ENCODE results near the gene FRZB. TPM values are rescaled to one million over a fixed set of nuclear protein-coding genes. Genes with fewer than 3 reads are reported as not detected.

FRZB gene
- total RNA-seq, 1 experiment from 2014 or later, result 1.8 TPM

DNA sequence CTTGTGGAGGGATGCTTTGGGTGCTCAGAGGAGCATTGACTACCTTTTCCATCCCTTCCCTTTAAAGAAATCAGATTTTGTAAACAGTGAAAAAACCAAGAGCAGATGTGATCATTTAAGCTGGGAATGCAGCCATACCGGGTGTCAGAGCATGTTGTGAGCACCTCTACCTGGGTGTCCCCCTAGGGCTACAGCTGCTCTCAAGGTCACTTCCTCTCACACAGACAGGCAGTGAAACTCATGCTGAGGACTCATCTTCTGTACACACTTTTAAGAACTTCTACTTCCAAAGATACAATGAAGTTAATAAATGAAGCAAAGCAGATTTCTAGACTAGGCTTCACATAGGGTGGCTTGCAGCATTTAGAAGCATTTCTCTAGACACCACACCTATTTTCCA, 48.4 kb upstream of the FRZB start:
- Histone ChIP-seq H3K36me3 (ENCODE audit: insufficient read depth, low read length, poor library complexity, severe bottlenecking) (peaks cover 9% of the 10 kb centered on the region), H3K9me3 (ENCODE audit: low read depth, low read length, poor library complexity, severe bottlenecking) (no peaks in the 10 kb centered on the region), H3K4me3 (ENCODE audit: low read depth, low read length, poor library complexity, severe bottlenecking) (no peak overlapping the region), H3K27ac (ENCODE audit: low read depth, low read length, poor library complexity, severe bottlenecking) (peak overlapping the region; percentile 93), H3K4me1 (ENCODE audit: insufficient read depth, low read length, poor library complexity, severe bottlenecking) (peaks cover 82% of the 10 kb centered on the region), H3K27me3 (replicated peaks; ENCODE audit: insufficient read depth, low read depth, low read length, poor library complexity) (no peaks in the 10 kb centered on the region)
- TF ChIP-seq, protein P1, sequence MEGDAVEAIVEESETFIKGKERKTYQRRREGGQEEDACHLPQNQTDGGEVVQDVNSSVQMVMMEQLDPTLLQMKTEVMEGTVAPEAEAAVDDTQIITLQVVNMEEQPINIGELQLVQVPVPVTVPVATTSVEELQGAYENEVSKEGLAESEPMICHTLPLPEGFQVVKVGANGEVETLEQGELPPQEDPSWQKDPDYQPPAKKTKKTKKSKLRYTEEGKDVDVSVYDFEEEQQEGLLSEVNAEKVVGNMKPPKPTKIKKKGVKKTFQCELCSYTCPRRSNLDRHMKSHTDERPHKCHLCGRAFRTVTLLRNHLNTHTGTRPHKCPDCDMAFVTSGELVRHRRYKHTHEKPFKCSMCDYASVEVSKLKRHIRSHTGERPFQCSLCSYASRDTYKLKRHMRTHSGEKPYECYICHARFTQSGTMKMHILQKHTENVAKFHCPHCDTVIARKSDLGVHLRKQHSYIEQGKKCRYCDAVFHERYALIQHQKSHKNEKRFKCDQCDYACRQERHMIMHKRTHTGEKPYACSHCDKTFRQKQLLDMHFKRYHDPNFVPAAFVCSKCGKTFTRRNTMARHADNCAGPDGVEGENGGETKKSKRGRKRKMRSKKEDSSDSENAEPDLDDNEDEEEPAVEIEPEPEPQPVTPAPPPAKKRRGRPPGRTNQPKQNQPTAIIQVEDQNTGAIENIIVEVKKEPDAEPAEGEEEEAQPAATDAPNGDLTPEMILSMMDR (conservative IDR thresholded peaks at IDR 0.05; ENCODE audit: low read depth, low read length), result no peak
- intact Hi-C loops (cut with micrococcal nuclease; ENCODE audit: unreplicated experiment), result loop anchor here (2.0 to 5.0 kb wide), 2 partner anchors 60 to 323 kb away; no protein-coding TSS in a partner anchor
- ChIA-PET CTCF (interaction anchor here (1.1 kb wide), 1 partner anchor 75 kb away, joined by 6 read pairs; no protein-coding TSS in a partner anchor), POLR2A (ENCODE audit: low non-redundant PET) (interaction anchor here (0.6 kb wide), 1 partner anchor 15 kb away, joined by 3 read pairs; no protein-coding TSS in a partner anchor)
- DNase-seq (ENCODE audit: low spot score), result no peak
- BruUV-seq (replicated peaks), result TSS peak; percentile 84

DNA sequence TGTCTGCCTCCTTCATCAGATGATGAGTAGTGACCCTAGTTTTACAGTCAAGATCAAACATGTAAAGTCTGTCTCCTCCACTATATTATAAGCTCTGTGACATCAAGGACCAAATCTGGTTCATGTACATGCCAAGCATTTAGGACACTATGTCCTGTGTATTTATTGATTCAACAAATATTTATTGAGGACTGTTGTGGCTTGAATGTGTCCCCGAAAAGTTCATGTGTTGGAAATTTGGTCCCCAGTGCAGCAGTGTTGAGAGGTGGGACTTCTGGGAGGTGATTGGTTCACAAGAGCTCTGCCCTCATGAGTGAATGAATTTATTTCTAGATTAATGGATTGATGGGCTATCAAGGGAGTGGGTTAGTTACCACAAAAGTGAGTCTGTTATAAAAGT, 46.6 kb upstream of the FRZB start:
- TF ChIP-seq EZH2 (IDR thresholded peaks at IDR 0.05; ENCODE audit: borderline replicate concordance, low read depth, low read length, poor library complexity, severe bottlenecking), result no peak
- TF ChIP-seq, protein P1 (conservative IDR thresholded peaks at IDR 0.05; ENCODE audit: low read depth, low read length), result no peak
- no peak for DNase-seq (ENCODE audit: low spot score)
- intact Hi-C loops (cut with micrococcal nuclease; ENCODE audit: unreplicated experiment), result loop anchor here (2.0 to 5.0 kb wide), 3 partner anchors 40 to 321 kb away; no protein-coding TSS in a partner anchor
- POLR2A ChIA-PET (ENCODE audit: low non-redundant PET), result interaction anchor here (1.5 to 1.7 kb wide), 2 partner anchors 17 to 336 kb away, joined by 6 to 7 read pairs; no protein-coding TSS in a partner anchor
- no TSS peak for BruUV-seq (replicated peaks)
- Histone ChIP-seq H3K36me3 (ENCODE audit: insufficient read depth, low read length, poor library complexity, severe bottlenecking) (peaks cover 24% of the 10 kb centered on the region), H3K4me1 (ENCODE audit: insufficient read depth, low read length, poor library complexity, severe bottlenecking) (peaks cover 68% of the 10 kb centered on the region), H3K4me3 (ENCODE audit: low read depth, low read length, poor library complexity, severe bottlenecking) (no peak overlapping the region), H3K27ac (ENCODE audit: low read depth, low read length, poor library complexity, severe bottlenecking) (peak overlapping the region; percentile 93), H3K9me3 (ENCODE audit: low read depth, low read length, poor library complexity, severe bottlenecking) (no peaks in the 10 kb centered on the region), H3K27me3 (replicated peaks; ENCODE audit: insufficient read depth, low read depth, low read length, poor library complexity) (no peaks in the 10 kb centered on the region)
- CTCF ChIA-PET, result interaction anchor here (0.8 kb wide), 1 partner anchor 36 kb away, joined by 3 read pairs; no protein-coding TSS in a partner anchor

DNA sequence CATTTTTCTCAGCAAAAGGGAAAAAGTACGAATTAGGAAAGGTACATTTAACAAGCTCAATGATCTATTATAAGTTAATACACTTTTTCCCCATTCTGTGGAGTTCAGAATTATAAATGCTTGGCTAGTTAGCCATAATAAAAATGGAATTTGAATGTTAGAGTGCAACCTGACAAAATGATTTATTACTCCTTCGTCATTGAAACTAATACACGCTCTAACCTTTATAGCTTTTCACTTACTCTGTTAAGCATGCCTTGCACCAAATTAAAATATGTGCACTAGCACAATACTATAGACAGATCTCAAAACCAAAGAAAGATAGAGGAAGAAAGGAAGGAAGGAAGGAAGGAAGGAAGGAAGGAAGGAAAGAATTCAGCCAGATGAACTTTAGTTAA, 46.1 kb upstream of the FRZB start:
- TF ChIP-seq, protein P1 (conservative IDR thresholded peaks at IDR 0.05; ENCODE audit: low read depth, low read length), result no peak
- no peak for TF ChIP-seq EZH2 (IDR thresholded peaks at IDR 0.05; ENCODE audit: borderline replicate concordance, low read depth, low read length, poor library complexity, severe bottlenecking)
- BruUV-seq (replicated peaks), result no TSS peak
- Histone ChIP-seq H3K4me3 (ENCODE audit: low read depth, low read length, poor library complexity, severe bottlenecking) (no peak overlapping the region), H3K27ac (ENCODE audit: low read depth, low read length, poor library complexity, severe bottlenecking) (peak overlapping the region; percentile 93), H3K27me3 (replicated peaks; ENCODE audit: insufficient read depth, low read depth, low read length, poor library complexity) (no peaks in the 10 kb centered on the region), H3K9me3 (ENCODE audit: low read depth, low read length, poor library complexity, severe bottlenecking) (peaks cover 4% of the 10 kb centered on the region), H3K36me3 (ENCODE audit: insufficient read depth, low read length, poor library complexity, severe bottlenecking) (peaks cover 24% of the 10 kb centered on the region), H3K4me1 (ENCODE audit: insufficient read depth, low read length, poor library complexity, severe bottlenecking) (peaks cover 65% of the 10 kb centered on the region)
- ChIA-PET CTCF (interaction anchor here (0.6 to 0.8 kb wide), 2 partner anchors 37 to 127 kb away, joined by 3 to 4 read pairs; no protein-coding TSS in a partner anchor), POLR2A (ENCODE audit: low non-redundant PET) (interaction anchor here (0.7 to 1.7 kb wide), 4 partner anchors 15 to 395 kb away, joined by 3 to 10 read pairs (median 6); no protein-coding TSS in a partner anchor)
- peak; percentile 96 for DNase-seq (ENCODE audit: low spot score)
- intact Hi-C loops (cut with micrococcal nuclease; ENCODE audit: unreplicated experiment), result loop anchor here (1.0 to 5.0 kb wide), 5 partner anchors 40 to 335 kb away; no protein-coding TSS in a partner anchor
